Activated B cell treated with CpG ODN at 0.5 μM for 24 hours (primary cell): ENCODE measurements around the gene PPM1F. TPM values are rescaled to one million over a fixed set of nuclear protein-coding genes. Genes with fewer than 3 reads are reported as not detected.

Source experiments
- ATAC-seq: fragments of 200-7000 bp; cut with Tn5 transposase; one replicate; pipeline ENCODE4 v1.10.0; 2021; ENCODE audit warnings: low read depth, mild to moderate bottlenecking, moderate library complexity
- CTCF ChIA-PET: fragments of 350-600 bp; sonication (Branson Sonifier 250); formaldehyde crosslinking; loops from one replicate; lab custom pipeline; 2021; ENCODE audit warnings: antibody characterized with exemption; lab: Charles Lee
- POLR2A ChIA-PET: fragments of 350-600 bp; sonication (Branson Sonifier 250); formaldehyde crosslinking; loops from one replicate; lab custom pipeline; 2021; ENCODE audit warnings: antibody characterized with exemption; lab: Charles Lee
- DNase-seq: peaks from one replicate; pipeline ENCODE4 v3.0.0; 2022
- H3K27ac Mint-ChIP-seq: one replicate; pipeline ENCODE4 v1.8.0; 2020; ENCODE audit warnings: mixed read lengths
- H3K27me3 Mint-ChIP-seq: one replicate; pipeline ENCODE4 v1.8.0; 2021; ENCODE audit warnings: mixed read lengths
- H3K36me3 Mint-ChIP-seq: one replicate; pipeline ENCODE4 v1.8.0; 2021; ENCODE audit warnings: low read depth, mixed read lengths
- H3K4me1 Mint-ChIP-seq: one replicate; pipeline ENCODE4 v1.8.0; 2021; ENCODE audit warnings: mixed read lengths
- H3K4me3 Mint-ChIP-seq: one replicate; pipeline ENCODE4 v1.8.0; 2020; ENCODE audit warnings: mild to moderate bottlenecking, mixed read lengths
- H3K9me3 Mint-ChIP-seq: one replicate; pipeline ENCODE4 v1.8.0; 2020; ENCODE audit warnings: mixed read lengths
- CTCF ChIP-seq: fragments of 200-600 bp; IDR thresholded peaks from one replicate; pipeline ENCODE4 v1.8.0; 2022; ENCODE audit warnings: antibody characterized with exemption, mild to moderate bottlenecking
- intact Hi-C: fragments of 100-400 bp; cut with micrococcal nuclease; formaldehyde crosslinking; loops from one replicate; pipeline ENCODE4 v1.15.1; 2024
- total RNA-seq: library from RNA; stranded (reverse); gene quantifications from 2 replicates; pipeline ENCODE4 v1.2.3, GENCODE V29; 2022

PPM1F gene
- total RNA-seq, 1 donor from 2014 or later = 21.1 TPM

GRCh38 chr22:21923163-21923561 lies 29.5 kb downstream of the PPM1F start:
- Mint-ChIP-seq H3K27me3 (no peaks in the 10 kb centered on the region), H3K4me3 (no peak overlapping the region), H3K27ac (no peak overlapping the region), H3K9me3 (no peaks in the 10 kb centered on the region), H3K4me1 (peaks cover 4% of the 10 kb centered on the region), H3K36me3 (peaks cover 6% of the 10 kb centered on the region)
- CTCF ChIA-PET = no interaction called here
- TF ChIP-seq CTCF = no peak
- POLR2A ChIA-PET = no interaction called here
- no peak for ATAC-seq
- intact Hi-C loops = no loop called here
- DNase-seq = no peak

GRCh38 chr22:21922370-21923162 lies 30.1 kb downstream of the PPM1F start:
- CTCF ChIA-PET = no interaction called here
- no peak for ATAC-seq
- DNase-seq = no peak
- POLR2A ChIA-PET = no interaction called here
- Mint-ChIP-seq H3K4me3 (no peak overlapping the region), H3K27ac (no peak overlapping the region), H3K36me3 (peaks cover 5% of the 10 kb centered on the region), H3K9me3 (no peaks in the 10 kb centered on the region), H3K4me1 (peaks cover 4% of the 10 kb centered on the region), H3K27me3 (no peaks in the 10 kb centered on the region)
- TF ChIP-seq CTCF = no peak
- intact Hi-C loops = no loop called here

- POLR2A ChIA-PET = no interaction called here
These were observed 30.9 kb downstream of the PPM1F start for GRCh38 chr22:21921729-21922128.

GRCh38 chr22:21921184-21921721 lies 31.4 kb downstream of the PPM1F start:
- ChIA-PET POLR2A (no interaction called here), CTCF (interaction anchor here (2.4 kb wide), 1 partner anchor 15 kb away, joined by 6 read pairs; no protein-coding TSS in a partner anchor)
- Mint-ChIP-seq H3K4me1 (no peaks in the 10 kb centered on the region), H3K4me3 (no peak overlapping the region), H3K9me3 (no peaks in the 10 kb centered on the region), H3K27ac (no peak overlapping the region), H3K27me3 (no peaks in the 10 kb centered on the region), H3K36me3 (peaks cover 5% of the 10 kb centered on the region)
- ATAC-seq (no peak), DNase-seq (no peak)
- no peak for TF ChIP-seq CTCF
- intact Hi-C loops = no loop called here

More at GRCh38 chr22:21921729-21922128, 30.9 kb downstream of the PPM1F start:
- no peak overlapping the region for H3K27ac Mint-ChIP-seq
- CTCF ChIA-PET = no interaction called here
- no peaks in the 10 kb centered on the region for H3K4me1 Mint-ChIP-seq
- intact Hi-C loops = no loop called here
- peaks cover 5% of the 10 kb centered on the region for H3K36me3 Mint-ChIP-seq
- H3K4me3 Mint-ChIP-seq = no peak overlapping the region
- no peaks in the 10 kb centered on the region for H3K9me3 Mint-ChIP-seq
- no peaks in the 10 kb centered on the region for H3K27me3 Mint-ChIP-seq
- no peak for TF ChIP-seq CTCF
- ATAC-seq (no peak), DNase-seq (no peak)
